HG02938 (cell line): ENCODE results near the gene MSLN.
A peak's percentile ranks its signal among the peaks of the same experiment; 100 is the strongest.
"Not testable (repeated sequence)": the region's sequence is repeated elsewhere in the genome, so short reads cannot be mapped to it uniquely, and the experiment has no call there.

Source experiments
- ATAC-seq: cut with Tn5 transposase; IDR thresholded peaks from one replicate; pipeline ENCODE4 v1.9.1; 2021; ENCODE audit warnings: mild to moderate bottlenecking, moderate library complexity; ENCODE audit not compliant: unreplicated experiment

MSLN gene

GRCh38 chr16:770411-770810, 9.9 kb downstream of the MSLN start:
- no peak for ATAC-seq

- ATAC-seq: no peak
These were observed 12.4 kb downstream of the MSLN start for GRCh38 chr16:772959-773358.

GRCh38 chr16:774086-775001, 13.8 kb downstream of the MSLN start:
- no peak for ATAC-seq

GRCh38 chr16:775236-775796, 14.8 kb downstream of the MSLN start:
- ATAC-seq: no peak

GRCh38 chr16:776298-776697, 15.8 kb downstream of the MSLN start:
- not testable (repeated sequence) for ATAC-seq

- ATAC-seq: no peak
These were observed 16.3 kb downstream of the MSLN start for GRCh38 chr16:776824-777223.

GRCh38 chr16:777826-778225, 17.3 kb downstream of the MSLN start:
- no peak for ATAC-seq

- ATAC-seq: no peak
These were observed 17.9 kb downstream of the MSLN start for GRCh38 chr16:778447-778846.

- ATAC-seq: no peak
These were observed 18.5 kb downstream of the MSLN start for GRCh38 chr16:778909-779527.

GRCh38 chr16:779561-779960, 19.0 kb downstream of the MSLN start:
- ATAC-seq: no peak

GRCh38 chr16:780296-780695, 19.8 kb downstream of the MSLN start:
- no peak for ATAC-seq

GRCh38 chr16:781346-782010, 20.9 kb downstream of the MSLN start:
- no peak for ATAC-seq

GRCh38 chr16:782258-782657, 21.7 kb downstream of the MSLN start:
- no peak for ATAC-seq

GRCh38 chr16:782766-783403, 22.4 kb downstream of the MSLN start:
- ATAC-seq: no peak

- ATAC-seq: no peak
These were observed 23.0 kb downstream of the MSLN start for GRCh38 chr16:783404-784161.

- ATAC-seq: no peak
These were observed 23.9 kb downstream of the MSLN start for GRCh38 chr16:784431-784830.

- ATAC-seq: no peak
These were observed 25.3 kb downstream of the MSLN start for GRCh38 chr16:785563-786535.

GRCh38 chr16:787321-787966, 26.9 kb downstream of the MSLN start:
- no peak for ATAC-seq

GRCh38 chr16:787978-788398, 27.5 kb downstream of the MSLN start, which contains the start of gene RPUSD1:
RPUSD1 (minus strand) TSS chr16:788381; CDS start chr16:787737, 644 bp downstream.
- ATAC-seq: peak; percentile 28
